ENCODE results near the gene AGBL1.
A peak's percentile ranks its signal among the peaks of the same experiment; 100 is the strongest.
"Not testable (repeated sequence)": the region's sequence is repeated elsewhere in the genome, so short reads cannot be mapped to it uniquely, and the experiment has no call there.

AGBL1 gene

GRCh38 chr15:86408261-86408660, 328.6 kb downstream of the AGBL1 start:
- no peak for DNase-seq

- no peak for DNase-seq
Observed at GRCh38 chr15:86411916-86412315, 332.2 kb downstream of the AGBL1 start.

GRCh38 chr15:86413191-86413590, 333.5 kb downstream of the AGBL1 start:
- no peak for DNase-seq

GRCh38 chr15:86425746-86426145, 346.1 kb downstream of the AGBL1 start:
- no peak for DNase-seq

GRCh38 chr15:86432861-86433260, 353.2 kb downstream of the AGBL1 start:
- no peak for DNase-seq

GRCh38 chr15:86433983-86434382, 354.3 kb downstream of the AGBL1 start:
- no peak for DNase-seq

- DNase-seq: no peak
Observed at GRCh38 chr15:86439614-86440013, 359.9 kb downstream of the AGBL1 start.

- no peak for DNase-seq
Observed at GRCh38 chr15:86444527-86444926, 364.9 kb downstream of the AGBL1 start.

- DNase-seq: no peak
Observed at GRCh38 chr15:86445579-86446252, 366.0 kb downstream of the AGBL1 start.

- no peak for DNase-seq
Observed at GRCh38 chr15:86446253-86446640, 366.6 kb downstream of the AGBL1 start.

GRCh38 chr15:86465470-86466039, 385.9 kb downstream of the AGBL1 start:
- DNase-seq: not testable (repeated sequence)

GRCh38 chr15:86481720-86482119, 402.0 kb downstream of the AGBL1 start:
- DNase-seq: peak in 1 of 5 experiments; percentile 78

- DNase-seq: peak in 1 of 5 experiments; percentile 44
Observed at GRCh38 chr15:86483936-86484335, 404.3 kb downstream of the AGBL1 start.

GRCh38 chr15:86488046-86488445, 408.4 kb downstream of the AGBL1 start:
- no peak for DNase-seq

- DNase-seq: no peak
Observed at GRCh38 chr15:86489981-86490380, 410.3 kb downstream of the AGBL1 start.

- peak in 1 of 5 experiments; percentile 39 for DNase-seq
Observed at GRCh38 chr15:86491118-86491517, 411.4 kb downstream of the AGBL1 start.

GRCh38 chr15:86493884-86494283, 414.2 kb downstream of the AGBL1 start:
- DNase-seq: no peak

- DNase-seq: peak in 1 of 5 experiments; percentile 12
Observed at GRCh38 chr15:86494475-86494874, 414.8 kb downstream of the AGBL1 start.

- no peak for DNase-seq
Observed at GRCh38 chr15:86502301-86502700, 422.6 kb downstream of the AGBL1 start.

GRCh38 chr15:86505951-86506350, 426.3 kb downstream of the AGBL1 start:
- no peak for DNase-seq

- no peak for DNase-seq
Observed at GRCh38 chr15:86506401-86506800, 426.7 kb downstream of the AGBL1 start.

GRCh38 chr15:86515625-86516024, 436.0 kb downstream of the AGBL1 start:
- DNase-seq: no peak

GRCh38 chr15:86522721-86523120, 443.1 kb downstream of the AGBL1 start:
- no peak for DNase-seq

GRCh38 chr15:86526938-86527690, 447.4 kb downstream of the AGBL1 start:
- DNase-seq: no peak

Data from T-helper 2 cell (primary cell).